EL (cell line): ENCODE data around the gene AQP1.
A peak's percentile ranks its signal among the peaks of the same experiment; 100 is the strongest.

Source experiments
- DNase-seq: peaks from one replicate; pipeline ENCODE4 v3.0.0-alpha.2; 2016

Gene AQP1

DNA sequence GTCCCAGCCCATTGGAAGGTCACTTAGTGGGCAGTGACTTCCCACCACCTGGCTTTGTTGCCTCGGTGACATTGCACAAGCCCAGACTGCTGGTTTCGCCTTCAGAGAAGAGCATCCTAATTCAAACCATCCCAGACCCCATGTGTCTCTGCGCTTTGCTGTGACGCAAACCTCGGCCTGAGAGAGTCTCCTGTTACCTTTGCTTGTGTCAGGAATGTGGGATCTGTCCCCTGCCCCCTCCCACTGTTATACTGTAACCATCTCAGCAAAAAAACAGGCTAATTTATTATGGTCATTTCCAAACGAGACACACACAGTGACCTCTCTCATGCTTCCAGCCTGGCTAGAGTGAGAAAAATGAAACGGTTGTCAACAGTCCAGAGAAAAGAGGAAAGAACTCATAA, 25.0 kb upstream of the AQP1 start:
- DNase-seq = no peak

- DNase-seq = no peak
Observed at GRCh38 chr7:30887464-30887872, 24.2 kb upstream of the AQP1 start.

GRCh38 chr7:30888747-30889146, 22.9 kb upstream of the AQP1 start:
- DNase-seq = peak; percentile 80

DNA sequence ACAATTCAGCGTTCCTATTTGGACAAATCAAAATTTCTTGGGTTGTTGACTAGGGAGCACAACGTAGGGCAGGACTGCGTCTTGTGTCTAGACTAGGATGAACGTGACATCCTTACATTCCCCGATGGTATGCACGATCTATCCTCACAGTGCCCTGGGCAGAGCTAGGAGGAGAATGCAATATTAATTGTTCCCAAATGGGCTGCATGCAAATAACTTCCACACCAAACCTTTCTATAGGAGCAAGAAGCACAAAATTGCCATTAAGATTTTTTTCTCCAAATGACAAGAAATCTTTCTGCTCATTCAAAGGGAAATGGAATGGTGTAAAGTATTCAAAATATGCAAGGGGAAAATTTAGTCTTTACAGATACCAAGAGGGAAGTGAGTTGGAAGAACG, 21.4 kb upstream of the AQP1 start:
- no peak for DNase-seq

DNA sequence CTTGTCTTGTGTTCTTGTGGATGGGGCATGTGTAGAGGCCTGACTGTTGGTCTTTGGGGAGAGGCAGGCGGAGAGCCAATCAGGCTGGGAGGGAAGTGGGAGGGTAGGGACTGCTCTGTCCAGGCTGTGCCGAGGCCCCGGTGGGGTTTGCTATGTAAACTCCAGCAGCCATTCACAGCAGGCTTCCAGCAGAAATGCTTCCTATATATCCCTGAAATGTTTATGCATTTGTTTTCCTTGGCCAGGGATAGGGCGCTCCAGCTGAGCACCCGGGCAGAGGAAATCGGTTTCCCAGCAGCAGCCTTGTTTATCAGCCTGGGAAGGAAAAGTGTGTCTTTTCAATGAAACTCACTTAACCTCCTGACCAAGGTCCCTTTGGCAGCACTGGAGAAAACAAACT, 18.3 kb upstream of the AQP1 start:
- no peak for DNase-seq

DNA sequence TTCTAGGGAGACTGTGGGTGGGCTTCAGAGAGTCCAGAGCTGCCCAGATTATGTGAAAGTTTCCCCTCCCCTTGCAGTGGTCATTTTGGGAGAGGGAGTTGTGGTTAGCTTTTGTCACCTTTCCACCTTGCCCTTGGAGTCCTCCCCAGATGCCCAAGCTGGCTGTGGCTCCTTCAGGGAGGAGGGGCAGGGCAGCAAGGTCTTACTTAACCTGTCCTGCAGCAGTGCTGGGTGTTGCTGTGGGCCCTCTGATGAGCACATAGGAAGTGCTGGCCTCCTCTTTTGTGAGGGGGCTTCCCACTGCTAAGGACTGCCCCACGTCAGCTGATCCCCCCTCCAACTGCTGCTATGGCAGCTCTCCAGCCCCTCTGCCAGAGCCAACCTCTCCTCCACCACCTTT, 17.6 kb upstream of the AQP1 start:
- no peak for DNase-seq

GRCh38 chr7:30894866-30895605, 16.6 kb upstream of the AQP1 start:
- DNase-seq = no peak

GRCh38 chr7:30896036-30896435, 15.6 kb upstream of the AQP1 start:
- DNase-seq = no peak

DNA sequence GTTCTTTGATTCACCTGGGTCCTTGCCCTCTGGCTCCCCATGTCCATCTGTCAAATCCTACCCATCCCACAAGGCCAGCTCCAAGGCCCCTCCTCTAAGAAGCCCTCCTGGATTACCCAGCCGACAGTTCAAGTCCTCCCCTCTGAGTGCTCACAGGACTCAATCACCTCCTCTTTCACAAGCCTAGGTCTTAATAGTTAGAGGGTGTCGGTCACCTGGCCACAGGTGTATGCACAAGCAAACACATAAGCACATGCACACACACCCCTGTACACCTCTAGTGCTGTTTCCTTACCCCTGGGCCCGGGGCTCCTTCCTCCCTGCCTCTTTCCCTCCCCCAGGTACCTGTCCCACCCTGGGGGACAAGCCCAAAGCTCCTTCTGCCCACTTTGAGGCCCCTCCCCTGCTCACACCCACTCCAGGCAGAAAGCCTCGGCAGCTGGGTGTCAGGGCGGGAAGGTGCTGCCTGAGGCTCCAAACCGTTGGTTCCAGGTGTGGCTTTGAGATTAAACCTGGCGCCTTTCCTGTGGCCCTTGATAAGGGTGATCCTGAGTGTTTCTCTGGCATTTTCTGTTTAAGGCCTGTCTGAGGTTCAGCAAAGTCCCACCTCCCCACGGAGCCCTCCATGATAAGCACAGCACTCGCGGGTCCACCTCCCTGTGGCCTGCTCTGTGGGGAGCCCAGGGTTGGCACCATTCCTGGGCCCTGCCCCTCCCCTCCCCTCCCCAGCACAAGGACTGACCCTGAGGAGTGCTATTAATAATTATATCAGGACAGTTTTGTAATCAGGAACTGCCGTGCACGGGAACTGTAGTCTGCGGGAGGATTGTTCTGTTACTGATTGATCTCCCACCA, 14.6 kb upstream of the AQP1 start:
- no peak for DNase-seq

DNA sequence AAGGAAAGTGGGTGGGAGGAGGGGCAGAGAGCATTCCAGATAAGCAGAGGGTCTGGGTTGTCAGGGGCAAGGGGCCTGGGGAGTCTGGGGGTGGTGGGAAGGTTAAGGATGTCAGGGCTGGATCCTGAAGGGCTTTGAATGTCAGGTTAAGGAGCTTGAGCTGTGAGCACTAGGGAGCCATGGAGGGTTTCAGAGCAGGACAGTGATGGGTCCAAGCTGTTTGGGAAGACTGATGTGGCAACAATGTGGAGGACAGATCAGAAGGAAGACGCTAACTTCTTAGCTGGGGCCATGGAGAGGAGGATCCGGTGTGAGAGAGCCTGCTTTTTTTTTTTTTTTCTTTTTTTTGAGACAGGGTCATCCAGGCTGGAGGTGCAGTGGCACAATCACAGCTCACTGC, 13.9 kb upstream of the AQP1 start:
- DNase-seq = no peak

DNA sequence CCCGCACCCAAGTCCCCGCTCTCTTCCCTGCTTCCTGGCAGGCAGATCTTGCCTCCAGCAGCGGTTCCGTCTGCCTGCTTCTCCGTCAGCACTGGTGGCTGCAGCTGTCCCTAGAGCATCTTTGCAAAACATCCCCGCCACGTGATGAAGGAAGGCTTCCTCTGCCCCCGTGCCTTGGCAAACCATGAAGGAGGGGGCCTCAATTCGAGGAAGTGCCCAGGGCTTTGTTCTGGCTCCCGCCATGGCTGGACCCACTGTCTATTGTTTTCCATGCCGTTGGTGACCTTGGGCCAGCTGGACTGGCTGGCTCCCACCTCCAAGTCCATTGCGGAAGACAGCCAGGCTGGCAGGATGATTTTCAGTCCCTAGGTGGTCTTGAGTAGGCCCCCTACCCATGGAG, 13.2 kb upstream of the AQP1 start:
- DNase-seq = no peak

- DNase-seq = no peak
Observed at GRCh38 chr7:30899066-30899465, 12.6 kb upstream of the AQP1 start.

DNA sequence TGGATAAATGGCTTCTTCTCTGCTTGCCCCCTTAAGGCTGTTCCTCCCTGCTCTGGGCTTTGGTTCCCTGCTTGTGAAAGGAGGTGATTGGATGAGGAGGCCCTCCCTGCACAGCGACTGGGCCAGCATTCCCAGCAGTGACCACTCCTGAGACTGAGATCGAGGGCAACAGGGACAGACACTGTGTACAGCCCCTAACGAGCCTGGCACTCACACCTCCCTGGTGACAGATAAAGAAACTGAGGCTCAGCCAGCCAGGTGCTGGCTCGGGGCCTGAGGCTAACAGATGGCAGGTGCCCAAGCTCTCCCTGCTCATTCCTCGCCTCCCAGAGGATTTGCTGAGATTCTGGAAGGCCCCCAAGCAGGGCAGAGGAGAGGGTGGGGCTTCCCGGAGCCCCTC, 12.0 kb upstream of the AQP1 start:
- no peak for DNase-seq

GRCh38 chr7:30900053-30900452, 11.6 kb upstream of the AQP1 start:
- DNase-seq = peak; percentile 41

DNA sequence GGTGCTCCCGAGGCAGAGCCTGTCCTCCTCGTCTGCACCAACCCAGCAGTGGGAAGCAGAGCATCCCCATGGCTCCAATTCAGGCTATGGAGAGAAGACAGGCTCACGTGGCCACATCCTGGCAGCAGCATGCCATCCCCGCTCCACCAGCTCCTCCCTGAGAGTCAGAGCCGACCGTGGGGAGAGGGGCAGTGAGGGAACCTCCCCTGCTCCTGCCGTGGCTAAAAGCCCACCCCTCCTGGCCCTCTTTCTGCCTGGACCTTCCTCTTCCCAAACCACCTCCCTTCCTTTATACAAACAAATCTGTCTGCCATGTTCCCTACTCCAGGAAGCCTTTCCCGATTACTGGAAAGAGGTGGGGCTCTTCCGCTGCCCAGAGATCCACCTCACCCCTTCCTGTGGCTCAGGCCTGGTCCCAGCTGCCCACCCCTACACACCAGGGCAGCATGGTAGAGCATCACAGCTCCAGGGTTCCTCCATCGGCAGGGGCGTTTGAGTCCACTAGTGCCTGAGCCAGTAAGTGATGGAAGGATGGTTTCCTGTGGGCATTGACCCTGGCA, 10.8 kb upstream of the AQP1 start:
- DNase-seq = no peak

GRCh38 chr7:30901856-30902255, 9.8 kb upstream of the AQP1 start:
- DNase-seq = no peak

GRCh38 chr7:30902466-30902865, 9.2 kb upstream of the AQP1 start:
- no peak for DNase-seq

DNA sequence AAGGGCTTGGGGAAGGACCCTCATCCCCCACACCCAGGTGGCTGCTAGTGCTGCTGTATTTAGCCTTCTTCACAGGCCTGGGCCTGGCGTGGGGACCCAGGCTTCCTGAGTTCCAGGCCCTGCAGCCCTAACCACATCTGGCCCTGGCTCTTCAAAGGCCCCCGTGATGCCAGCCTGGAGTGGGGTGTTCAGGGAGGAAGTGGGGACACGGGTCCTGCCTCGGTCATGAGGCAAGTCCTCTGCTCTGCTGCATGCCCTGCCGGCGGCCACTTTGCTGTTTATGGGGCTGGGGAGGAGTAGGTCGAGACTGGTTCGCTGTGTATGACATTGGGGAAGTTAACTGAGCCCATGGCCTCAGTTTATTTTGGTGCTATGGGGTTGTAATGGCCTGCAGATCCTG, 8.5 kb upstream of the AQP1 start:
- no peak for DNase-seq

- DNase-seq = no peak
Observed at GRCh38 chr7:30904561-30904960, 7.1 kb upstream of the AQP1 start.

GRCh38 chr7:30905078-30906012, 6.3 kb upstream of the AQP1 start:
- DNase-seq = no peak

- peak; percentile 32 for DNase-seq
Observed at GRCh38 chr7:30906014-30906413, 5.6 kb upstream of the AQP1 start.

DNA sequence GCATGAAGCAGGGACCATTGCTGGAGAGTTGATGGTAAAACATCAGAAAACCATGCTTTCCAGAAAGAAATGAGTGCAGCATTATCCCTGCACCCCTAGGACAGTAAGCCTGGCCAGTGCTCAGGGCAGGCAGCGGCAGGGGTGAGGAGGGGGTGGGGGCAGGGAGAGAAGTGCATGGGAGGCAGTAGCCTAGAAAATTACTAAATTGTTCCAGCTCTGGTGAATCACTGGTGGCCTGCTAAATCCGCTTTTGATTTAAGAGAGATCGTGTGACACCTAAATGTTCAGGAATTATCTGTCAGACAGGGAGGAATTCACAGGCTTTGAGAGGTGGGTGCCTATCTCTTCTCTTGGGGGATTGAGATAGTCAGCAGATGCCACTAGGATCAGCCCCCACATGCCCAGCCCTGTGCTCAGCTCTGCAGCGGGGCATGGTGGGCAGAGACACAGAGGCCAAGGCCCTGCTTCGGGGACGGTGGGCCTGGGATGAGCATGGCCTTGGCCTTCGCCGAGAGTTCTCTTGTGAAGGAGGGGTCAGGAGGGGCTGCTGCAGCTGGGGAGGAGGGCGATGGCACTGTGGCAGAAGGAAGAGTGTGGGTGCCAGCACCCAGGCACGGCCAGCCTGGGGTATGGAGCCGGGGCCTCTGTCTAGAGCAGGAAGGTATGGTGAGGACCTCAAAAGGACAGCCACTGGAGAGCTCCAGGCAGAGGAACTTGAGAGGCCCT, 5.0 kb upstream of the AQP1 start:
- peak; percentile 52 for DNase-seq
